Motor neuron (in vitro differentiated cells): ENCODE data around the gene VSIG10L. TPM values are rescaled to one million over a fixed set of nuclear protein-coding genes. Genes with fewer than 3 reads are reported as not detected.

ENCODE experiments used
- ATAC-seq, 8 experiments: fragments of 200-7000 bp; cut with Tn5 transposase; replicated peaks in 6 of 8; 2 replicates each; pipeline ENCODE4 v1.8.0; 2021; ENCODE audit warnings: mild to moderate bottlenecking in 8 of 8, moderate library complexity in 8 of 8
- H3K27ac ChIP-seq, 2 donors: fragments of 250-450 bp; sonication (Bioruptor Pico); 2 replicates each; pipeline ENCODE4 v1.9.0; 2021; ENCODE audit warnings: antibody characterized with exemption in 2 of 2, mild to moderate bottlenecking in 2 of 2, moderate library complexity in 1 of 2
- H3K4me1 ChIP-seq, 2 donors: fragments of 250-450 bp; sonication (Bioruptor Pico); replicated peaks in 1 of 2; 2 replicates each; pipeline ENCODE4 v1.6.1; 2021; ENCODE audit warnings: antibody characterized with exemption in 2 of 2, mild to moderate bottlenecking in 2 of 2, moderate library complexity in 1 of 2
- H3K4me3 ChIP-seq, 5 donors: fragments of 250-450 bp; sonication (Bioruptor Pico); 2 replicates each; pipeline ENCODE4 v1.9.0; 2021; ENCODE audit warnings: antibody characterized with exemption in 5 of 5, mild to moderate bottlenecking in 5 of 5, moderate library complexity in 4 of 5
- WGBS, 10 experiments: fragments of 450-650 bp; shearing (Covaris generic); methylation state at CpG; one replicate each; pipeline ENCODE4 v1.0.0; 2022; 5-methylcytosine and 5-hydroxymethylcytosine counted together
- in situ Hi-C, 9 experiments: fragments of 400-800 bp; cut with MboI; loops; one replicate each; pipeline ENCODE4 v1.15.0; 2021; ENCODE audit warnings: low sequenced_read_pairs in 9 of 9, low pct_unique_long_range_greater_than_20kb in 2 of 9; ENCODE audit not compliant: unreplicated experiment in 9 of 9
- total RNA-seq, 8 experiments: library from RNA; unstranded; fragments of 300-600 nt; gene quantifications; 2 replicates each; pipeline versions ENCODE4 v1.2.3 to v1.2.4, GENCODE V29; 2022

The VSIG10L gene
- total RNA-seq, 8 experiments from 2014 or later: 1.3 to 5.2 (median 2.2) TPM

DNA sequence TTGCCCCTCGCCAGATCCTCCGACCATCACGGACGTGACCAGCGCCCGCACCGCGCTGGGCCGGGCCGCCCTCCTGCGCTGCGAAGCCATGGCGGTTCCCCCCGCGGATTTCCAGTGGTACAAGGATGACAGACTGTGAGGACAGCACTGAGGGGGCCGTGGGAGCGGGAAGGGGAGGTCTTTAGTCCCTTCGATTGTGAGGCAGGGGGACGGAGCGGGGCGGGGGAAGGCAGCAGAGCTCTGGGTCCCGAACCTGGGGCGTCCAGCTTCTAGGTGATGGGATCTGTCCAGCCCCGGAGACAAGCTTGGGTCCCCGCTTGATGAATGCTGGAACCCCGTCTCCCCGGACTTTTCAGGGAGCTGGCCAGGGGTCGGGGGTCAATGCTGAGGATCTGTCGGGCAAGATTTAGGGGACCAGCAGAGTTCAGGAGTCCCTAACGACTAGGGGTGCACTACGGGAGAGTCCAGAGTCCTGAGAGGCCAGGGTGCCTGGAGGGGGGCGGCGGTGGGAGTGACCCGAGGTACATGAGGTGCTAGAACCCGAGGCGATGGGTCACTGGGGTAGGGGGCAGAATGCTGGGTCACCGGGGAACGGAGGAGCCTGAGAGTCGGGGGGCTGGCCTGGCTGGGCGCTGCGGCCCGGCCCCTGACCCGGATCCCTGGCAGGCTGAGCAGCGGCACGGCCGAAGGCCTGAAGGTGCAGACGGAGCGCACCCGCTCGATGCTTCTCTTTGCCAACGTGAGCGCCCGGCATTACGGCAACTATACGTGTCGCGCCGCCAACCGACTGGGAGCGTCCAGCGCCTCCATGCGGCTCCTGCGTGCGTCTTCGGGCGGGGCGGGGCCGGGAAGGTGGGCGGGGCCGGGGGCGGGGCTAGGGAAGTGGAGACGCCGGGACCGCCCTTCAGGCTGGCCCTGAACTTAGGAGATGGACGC is 14.6 kb downstream of the VSIG10L start:
- peak; percentile 71 to 94 (median 75) for ATAC-seq
- WGBS, 10 experiments: 0% methylated on average over 1 to 2 of the region's 75 CpGs; no CpG with 5 or more reads in 7 of the 10 experiments
- in situ Hi-C loops: no loop called here
- no peak overlapping the region for H3K27ac ChIP-seq
- H3K4me1 ChIP-seq: peaks cover 20% of the 10 kb centered on the region in 2 donors
- H3K4me3 ChIP-seq: peak overlapping the region; percentile 17 to 42 (median 28)

DNA sequence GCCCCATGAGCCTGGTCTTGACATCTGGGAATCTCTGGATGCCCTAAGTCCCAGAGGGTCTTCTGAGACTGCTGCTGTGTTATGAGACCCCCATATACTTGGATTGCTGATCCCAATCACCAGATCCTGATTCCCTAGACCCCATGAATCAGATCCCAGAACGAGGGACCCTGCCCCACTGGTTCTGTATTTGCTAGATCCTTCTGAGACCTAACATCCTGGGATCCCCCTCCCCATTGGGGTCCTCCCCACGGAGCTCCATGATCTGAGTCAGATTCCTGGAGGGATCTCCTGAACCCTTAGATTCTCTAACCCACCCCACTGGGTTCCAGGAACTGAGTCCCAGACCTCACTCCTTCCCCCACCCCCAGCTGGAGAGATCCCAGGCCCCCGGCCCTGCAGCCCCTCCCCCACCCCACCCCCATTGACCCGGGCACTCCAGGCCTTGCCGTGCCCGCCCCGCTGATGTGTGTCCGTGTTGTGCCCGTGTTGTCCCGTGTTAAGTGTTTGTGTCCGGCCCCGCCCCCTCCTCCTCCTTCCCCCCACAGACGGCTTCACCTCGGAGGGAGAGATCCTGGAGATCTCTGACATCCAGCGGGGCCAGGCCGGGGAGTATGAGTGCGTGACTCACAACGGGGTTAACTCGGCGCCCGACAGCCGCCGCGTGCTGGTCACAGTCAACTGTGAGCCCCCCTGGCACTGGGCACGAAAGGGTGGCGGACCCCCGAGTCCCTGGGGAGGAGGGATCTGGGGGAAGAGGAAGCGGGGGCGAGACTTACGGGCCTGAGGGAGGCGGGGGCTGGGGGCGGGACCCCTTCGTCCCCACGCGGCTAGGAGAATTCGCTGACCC is 15.5 kb downstream of the VSIG10L start:
- Histone ChIP-seq H3K4me1 (peaks cover 20% of the 10 kb centered on the region in 2 donors), H3K4me3 (no peak overlapping the region), H3K27ac (no peak overlapping the region)
- no peak for ATAC-seq
- WGBS, 10 experiments: 80% methylated on average over 1 of the region's 36 CpGs; no CpG with 5 or more reads in 8 of the 10 experiments
- in situ Hi-C loops: no loop called here

DNA sequence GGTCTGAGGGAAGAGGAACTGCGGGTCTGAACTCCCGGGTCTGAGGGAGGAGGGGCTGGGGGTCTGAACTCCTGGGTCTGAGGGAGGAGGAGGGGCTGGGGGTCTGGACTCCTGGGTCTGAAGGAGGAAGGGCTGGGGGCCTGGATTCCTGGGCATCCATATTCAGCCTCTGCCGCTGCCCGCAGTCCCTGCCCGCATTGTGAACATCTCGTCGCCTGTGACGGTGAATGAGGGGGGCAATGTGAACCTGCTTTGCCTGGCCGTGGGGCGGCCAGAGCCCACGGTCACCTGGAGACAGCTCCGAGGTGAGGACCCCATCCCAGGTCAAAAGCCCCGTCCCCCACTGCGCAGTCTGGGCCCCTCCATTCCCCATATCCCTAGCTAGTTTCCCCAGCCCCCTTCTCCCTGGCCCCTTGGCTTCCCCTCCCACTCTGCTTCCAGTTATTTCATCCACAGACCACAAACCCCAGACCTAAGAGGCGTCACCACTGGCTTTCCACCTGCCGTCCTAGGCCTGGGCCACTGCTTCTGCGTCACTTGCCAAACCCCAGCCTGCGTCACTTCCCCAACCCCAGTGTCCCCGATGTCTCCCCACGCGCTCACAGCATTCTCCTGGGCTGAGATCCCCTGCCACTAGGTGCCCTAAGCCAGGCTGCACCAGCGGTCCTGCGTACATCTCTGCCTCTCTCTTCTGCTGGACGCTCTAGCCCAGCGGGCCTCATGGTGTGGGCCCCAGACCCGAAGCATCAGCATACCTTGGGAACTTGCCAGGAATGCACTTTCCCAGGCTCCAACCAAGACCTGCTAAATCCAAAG is 16.6 kb downstream of the VSIG10L start:
- peaks cover 24 to 25% of the 10 kb centered on the region in 2 donors for H3K4me1 ChIP-seq
- WGBS, 10 experiments: 93% methylated on average over 3 of the region's 26 CpGs; no CpG with 5 or more reads in 9 of the 10 experiments
- no peak overlapping the region for H3K4me3 ChIP-seq
- ATAC-seq: no peak
- no peak overlapping the region for H3K27ac ChIP-seq
- in situ Hi-C loops: no loop called here

DNA sequence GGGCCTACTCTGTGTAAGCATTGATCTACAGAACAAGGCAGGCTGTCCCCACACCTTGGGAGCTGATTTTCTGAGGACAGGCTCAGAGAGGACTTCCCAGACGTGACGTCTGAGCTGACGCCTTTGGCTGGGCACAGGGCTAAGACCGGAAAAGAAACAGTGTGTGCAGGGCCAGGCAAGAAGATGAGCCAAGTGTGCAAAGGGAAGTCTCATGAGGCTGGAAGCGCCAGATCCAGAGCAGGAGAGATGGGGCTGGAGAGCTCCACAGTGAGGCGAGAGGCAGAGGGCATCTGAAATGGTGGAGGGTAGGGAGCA is 17.8 kb downstream of the VSIG10L start:
- peak overlapping the region in 1 of 2 donors; percentile 34 for H3K27ac ChIP-seq
- 20 to 100% (median 93%) methylated on average over 1 to 5 of the region's 6 CpGs; no CpG with 5 or more reads in 5 of the 10 experiments for WGBS, 10 experiments
- no peak overlapping the region for H3K4me3 ChIP-seq
- no peak for ATAC-seq
- H3K4me1 ChIP-seq: peaks cover 36 to 38% of the 10 kb centered on the region in 2 donors
- in situ Hi-C loops: no loop called here

DNA sequence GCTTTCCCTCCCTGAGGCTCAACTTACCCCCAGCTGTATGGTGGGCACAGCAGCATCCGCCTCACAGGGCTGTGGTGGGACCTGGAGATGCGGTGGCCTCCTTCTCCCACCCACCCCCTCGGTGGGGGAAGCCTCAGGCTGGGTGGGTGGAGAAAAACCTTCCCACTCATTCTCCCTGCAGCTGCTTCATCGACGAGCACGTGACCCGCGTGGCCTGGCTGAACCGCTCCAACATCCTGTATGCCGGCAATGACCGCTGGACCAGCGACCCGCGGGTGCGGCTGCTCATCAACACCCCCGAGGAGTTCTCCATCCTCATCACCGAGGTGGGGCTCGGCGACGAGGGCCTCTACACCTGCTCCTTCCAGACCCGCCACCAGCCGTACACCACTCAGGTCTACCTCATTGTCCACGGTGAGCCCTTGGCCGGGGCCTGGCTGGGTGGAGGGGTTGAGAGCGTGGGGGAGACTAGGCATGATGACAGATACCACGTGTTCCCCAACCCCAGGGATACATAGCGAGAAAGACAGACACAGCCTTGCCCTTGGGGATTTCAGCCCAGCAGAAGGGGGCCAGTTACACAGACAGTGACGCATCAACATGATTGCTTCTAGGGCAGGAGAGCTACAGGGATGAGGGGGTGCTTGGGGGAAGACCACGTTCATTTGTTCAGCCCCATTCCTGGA is 18.3 kb downstream of the VSIG10L start:
- in situ Hi-C loops: no loop called here
- 20 to 100% (median 44%) methylated on average over 1 to 3 of the region's 29 CpGs; no CpG with 5 or more reads in 4 of the 10 experiments for WGBS, 10 experiments
- peak in 4 of 8 experiments; percentile 1 to 19 (median 12) for ATAC-seq
- H3K4me3 ChIP-seq: no peak overlapping the region
- H3K27ac ChIP-seq: peak overlapping the region; percentile 34 to 52
- peaks cover 40% of the 10 kb centered on the region in 2 donors for H3K4me1 ChIP-seq

DNA sequence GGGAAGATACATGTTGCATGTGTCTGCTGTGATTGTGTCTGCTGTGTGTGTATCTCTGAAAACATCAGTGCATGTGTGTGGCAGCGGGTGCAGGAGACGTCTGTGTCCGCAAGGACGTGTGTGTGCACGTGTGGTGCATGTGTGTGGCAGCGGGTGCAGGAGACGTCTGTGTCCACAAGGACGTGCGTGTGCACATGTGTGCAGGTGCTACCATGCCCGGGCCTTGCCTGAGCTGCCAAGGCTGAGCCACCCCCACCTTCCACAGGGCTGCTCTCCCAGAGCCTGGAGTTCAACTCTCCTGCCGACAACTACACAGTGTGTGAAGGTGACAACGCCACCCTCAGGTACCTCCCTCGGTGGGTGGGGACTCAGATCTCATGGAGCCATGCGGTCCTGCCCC is 20.1 kb downstream of the VSIG10L start:
- Histone ChIP-seq H3K4me3 (no peak overlapping the region), H3K4me1 (peaks cover 35 to 36% of the 10 kb centered on the region in 2 donors), H3K27ac (no peak overlapping the region)
- WGBS, 10 experiments: 8 to 89% (median 62%) methylated on average over 2 to 10 of the region's 14 CpGs; no CpG with 5 or more reads in 4 of the 10 experiments
- ATAC-seq: no peak
- in situ Hi-C loops: no loop called here

DNA sequence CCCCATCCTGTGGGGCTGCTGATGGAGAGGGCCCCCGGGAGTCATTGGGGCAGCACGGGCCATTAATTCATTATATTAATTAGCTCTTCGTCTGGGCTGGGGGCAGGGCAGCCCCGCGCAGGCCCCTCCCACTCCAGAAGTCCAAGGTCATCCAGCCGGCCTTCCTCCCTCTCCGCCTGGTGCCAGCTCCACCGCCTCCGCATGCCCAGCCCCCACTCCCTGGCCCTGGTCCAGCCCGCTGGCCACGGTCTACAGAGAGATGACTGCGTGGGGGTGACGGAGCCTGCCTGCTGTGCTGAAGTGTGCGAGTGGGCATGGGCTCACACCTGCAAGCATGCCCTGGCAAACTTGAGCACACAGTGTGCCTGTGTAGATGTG is 21.7 kb downstream of the VSIG10L start:
- in situ Hi-C loops: no loop called here
- ATAC-seq: peak in 5 of 8 experiments; percentile 71 to 81 (median 74)
- 6 to 58% (median 20%) methylated on average over 3 to 4 of the region's 14 CpGs; no CpG with 5 or more reads in 7 of the 10 experiments for WGBS, 10 experiments
- peak overlapping the region; percentile 50 to 73 for H3K27ac ChIP-seq
- peaks cover 35 to 36% of the 10 kb centered on the region in 2 donors for H3K4me1 ChIP-seq
- no peak overlapping the region for H3K4me3 ChIP-seq

DNA sequence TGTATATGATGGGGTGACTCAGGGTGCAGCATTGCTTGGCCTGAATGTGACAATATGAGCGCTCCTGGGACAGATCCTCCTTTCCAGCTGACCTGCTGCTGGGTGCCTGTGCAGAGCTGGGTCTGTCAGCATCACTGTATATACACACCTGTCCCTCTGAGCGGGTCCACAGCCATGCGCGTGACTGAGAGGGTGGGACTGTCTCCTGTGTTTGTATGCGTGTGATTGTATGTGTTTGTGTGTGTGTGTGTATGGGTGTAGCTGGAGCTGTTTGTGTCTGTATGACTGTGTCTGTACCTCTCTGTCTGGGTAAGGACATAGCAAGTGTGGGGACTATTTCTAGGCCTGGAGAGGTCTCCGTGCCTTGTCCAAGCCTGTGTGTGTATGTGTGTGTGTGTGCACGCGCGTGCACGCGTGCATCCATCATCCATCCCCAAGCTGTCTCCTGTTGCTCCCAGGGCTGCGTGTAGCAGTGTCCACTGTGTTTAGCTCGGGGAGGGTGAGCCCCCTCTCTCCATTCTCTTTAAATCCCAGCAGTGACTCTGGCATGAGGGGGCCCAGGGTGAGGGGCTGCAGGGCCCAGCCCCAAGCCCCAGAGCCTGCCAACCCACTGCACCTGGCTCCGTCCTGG is 22.2 kb downstream of the VSIG10L start:
- peaks cover 35 to 36% of the 10 kb centered on the region in 2 donors for H3K4me1 ChIP-seq
- no peak overlapping the region for H3K4me3 ChIP-seq
- in situ Hi-C loops: no loop called here
- WGBS, 10 experiments: 33 to 60% (median 48%) methylated on average over 1 to 6 of the region's 14 CpGs; no CpG with 5 or more reads in 6 of the 10 experiments
- ATAC-seq: peak in 5 of 8 experiments; percentile 74 to 84 (median 80)
- peak overlapping the region; percentile 19 to 73 for H3K27ac ChIP-seq

DNA sequence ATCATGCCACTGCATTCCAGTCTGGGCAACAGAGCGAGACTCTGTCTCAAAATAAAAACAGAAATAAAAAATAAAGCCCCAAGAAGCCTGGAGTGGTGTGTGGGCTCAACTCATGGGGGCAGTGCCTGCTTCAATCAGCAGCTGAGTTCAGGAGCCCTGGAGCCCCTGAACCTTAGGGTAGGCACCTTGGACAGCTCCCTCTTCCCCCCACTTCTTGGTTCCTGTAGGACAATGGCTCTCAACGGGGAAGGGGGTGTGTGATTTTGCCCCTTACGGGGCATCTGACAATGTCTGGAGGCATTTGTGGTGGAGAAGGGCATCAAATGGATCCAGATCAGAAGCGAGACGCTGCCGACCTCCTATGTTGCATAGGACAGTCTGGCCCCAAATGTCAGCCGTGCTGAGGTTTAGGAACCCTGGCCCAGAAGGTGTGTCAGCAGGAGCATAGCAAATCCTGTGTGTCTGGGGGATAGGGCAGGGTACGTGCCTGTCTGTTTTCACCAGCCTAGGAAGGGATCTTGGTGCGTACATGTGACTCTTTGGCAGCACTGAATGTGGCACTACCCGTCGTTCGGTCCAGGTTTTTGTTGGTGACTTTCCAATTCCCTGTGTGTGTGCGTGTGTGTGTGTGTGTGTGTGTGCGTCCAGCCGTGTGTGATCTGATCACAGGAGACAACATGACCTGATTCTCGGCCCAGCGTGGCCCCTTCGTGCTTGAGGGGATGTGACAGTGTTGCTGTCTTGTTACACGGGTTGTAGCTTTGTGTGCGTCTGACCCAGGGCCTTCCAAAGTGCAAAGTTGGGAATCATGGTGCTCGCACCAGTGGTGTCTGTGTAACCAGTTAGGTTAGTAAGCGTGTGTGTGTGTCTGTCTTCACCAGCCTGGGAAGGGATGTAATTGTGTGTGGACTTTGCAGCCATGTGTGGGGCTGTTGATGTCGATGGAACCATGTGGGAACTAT is 23.0 kb downstream of the VSIG10L start:
- no peak for ATAC-seq
- peaks cover 28 to 29% of the 10 kb centered on the region in 2 donors for H3K4me1 ChIP-seq
- H3K27ac ChIP-seq: peak overlapping the region; percentile 19 to 73
- in situ Hi-C loops: no loop called here
- 5 to 80% (median 69%) methylated on average over 1 to 10 of the region's 23 CpGs; no CpG with 5 or more reads in 3 of the 10 experiments for WGBS, 10 experiments
- no peak overlapping the region for H3K4me3 ChIP-seq

DNA sequence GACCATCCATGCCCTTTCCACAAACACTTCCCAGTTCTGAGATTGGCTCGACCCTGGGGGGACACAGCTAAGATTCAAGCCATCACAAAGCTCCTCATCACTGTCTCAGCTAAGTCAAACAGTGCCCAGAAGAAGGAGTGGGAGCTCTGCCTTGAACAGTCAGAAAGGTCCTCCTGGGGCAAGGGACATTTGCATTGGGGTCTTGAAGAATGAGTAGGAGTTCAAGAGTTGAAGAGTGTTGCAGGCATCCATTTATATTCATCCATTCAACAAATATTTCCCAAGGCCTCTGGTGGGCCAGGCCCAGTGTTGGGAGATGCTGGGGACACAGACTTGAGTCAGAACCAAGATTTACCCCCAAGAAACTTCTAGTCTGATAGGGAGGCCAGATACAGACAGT is 24.0 kb downstream of the VSIG10L start:
- no peak for ATAC-seq
- 0 to 33% methylated on average over 1 of the region's 1 CpG; no CpG with 5 or more reads in 8 of the 10 experiments for WGBS, 10 experiments
- H3K27ac ChIP-seq: no peak overlapping the region
- peaks cover 20% of the 10 kb centered on the region in 2 donors for H3K4me1 ChIP-seq
- in situ Hi-C loops: no loop called here
- no peak overlapping the region for H3K4me3 ChIP-seq

DNA sequence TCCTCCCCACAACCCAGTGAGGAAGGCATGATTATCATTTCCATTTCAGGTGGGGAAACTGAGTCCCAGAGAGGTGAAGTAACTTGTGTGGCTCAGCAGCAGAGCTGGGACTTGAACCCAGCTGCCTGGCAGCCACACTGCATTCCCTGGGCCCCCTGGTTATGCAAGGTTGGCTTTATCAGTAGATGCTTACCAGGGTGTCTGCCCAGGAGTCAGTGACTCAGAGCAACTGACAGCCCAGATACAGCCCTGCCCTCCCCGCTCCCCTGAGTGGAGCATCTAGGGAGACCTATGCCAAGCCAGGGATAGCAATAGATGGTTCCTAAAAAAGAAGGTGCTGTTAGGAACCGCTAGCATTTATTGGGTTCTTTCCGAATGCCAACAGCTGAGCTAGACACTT is 24.6 kb downstream of the VSIG10L start:
- peaks cover 20% of the 10 kb centered on the region in 2 donors for H3K4me1 ChIP-seq
- ATAC-seq: no peak
- in situ Hi-C loops: no loop called here
- H3K4me3 ChIP-seq: no peak overlapping the region
- H3K27ac ChIP-seq: no peak overlapping the region
- 50 to 100% (median 72%) methylated on average over 1 to 2 of the region's 3 CpGs; no CpG with 5 or more reads in 5 of the 10 experiments for WGBS, 10 experiments
